HepG2 (cell line): Measurements from ENCODE around the gene NEIL1. TPM values are rescaled to one million over a fixed set of nuclear protein-coding genes. Genes with fewer than 3 reads are reported as not detected.

ENCODE experiments used
- DR1 ChIP-seq: sonication (generic); formaldehyde crosslinking; IDR thresholded peaks from 2 replicates; pipeline ENCODE4 v1.8.0; 2021; ENCODE audit warnings: mild to moderate bottlenecking, missing genetic modification reagents, inconsistent platforms
- FOSL2 ChIP-seq: sonication (generic); formaldehyde crosslinking; IDR thresholded peaks from 2 replicates; pipeline ENCODE4 v1.4.0; 2020; ENCODE audit warnings: missing genetic modification reagents
- GABPB1 ChIP-seq: IDR thresholded peaks from 2 replicates; pipeline ENCODE4 v1.6.1; 2016; ENCODE audit warnings: mild to moderate bottlenecking, missing genetic modification reagents, moderate library complexity, missing compliant biosample characterization
- KDM6A ChIP-seq: IDR thresholded peaks from 2 replicates; pipeline ENCODE4 v1.6.1; 2016; ENCODE audit warnings: low read depth
- KLF13 ChIP-seq: sonication (generic); formaldehyde crosslinking; IDR thresholded peaks from 2 replicates; pipeline ENCODE4 v1.4.0; 2020; ENCODE audit warnings: mild to moderate bottlenecking, missing genetic modification reagents
- KLF15 ChIP-seq: sonication (generic); formaldehyde crosslinking; IDR thresholded peaks from 2 replicates; pipeline ENCODE4 v1.8.1; 2023; ENCODE audit warnings: borderline replicate concordance, mild to moderate bottlenecking, inconsistent platforms, missing genetic modification reagents, mixed read lengths
- RCOR2 ChIP-seq: IDR thresholded peaks from 2 replicates; pipeline ENCODE4 v1.6.1; 2016; ENCODE audit warnings: missing biosample characterization, missing genetic modification reagents
- SRF ChIP-seq: IDR thresholded peaks from 2 replicates; pipeline ENCODE4 v1.6.1; 2011; ENCODE audit warnings: mild to moderate bottlenecking, low read depth, low read length, moderate library complexity
- TMF1 ChIP-seq: sonication (generic); formaldehyde crosslinking; IDR thresholded peaks from 2 replicates; pipeline ENCODE4 v1.8.1; 2022; ENCODE audit warnings: low read depth, missing genetic modification reagents
- ZFP36 ChIP-seq: fragments of 150-350 bp; IDR thresholded peaks from 2 replicates; pipeline ENCODE4 v1.6.1; 2018; ENCODE audit warnings: borderline replicate concordance, low read length, low read depth; ENCODE audit not compliant: partially characterized antibody
- ZNF101 ChIP-seq: sonication (generic); formaldehyde crosslinking; IDR thresholded peaks from 2 replicates; pipeline ENCODE4 v1.4.0; 2020; ENCODE audit warnings: mild to moderate bottlenecking, low read depth, missing genetic modification reagents, borderline replicate concordance
- ZNF292 ChIP-seq: sonication (generic); formaldehyde crosslinking; IDR thresholded peaks from 2 replicates; pipeline ENCODE4 v1.8.1; 2022; ENCODE audit warnings: mild to moderate bottlenecking, low read depth, missing genetic modification reagents, borderline replicate concordance
- ZNF296 ChIP-seq: sonication (generic); formaldehyde crosslinking; conservative IDR thresholded peaks from 2 replicates; pipeline ENCODE4 v1.5.0; 2020; ENCODE audit warnings: mild to moderate bottlenecking, missing genetic modification reagents
- ZNF556 ChIP-seq: sonication (generic); formaldehyde crosslinking; IDR thresholded peaks from 2 replicates; pipeline ENCODE4 v1.4.0; 2020; ENCODE audit warnings: mild to moderate bottlenecking, missing genetic modification reagents, borderline replicate concordance
- ZNF567 ChIP-seq: sonication (generic); formaldehyde crosslinking; IDR thresholded peaks from 2 replicates; pipeline ENCODE4 v1.8.1; 2023; ENCODE audit warnings: mild to moderate bottlenecking, missing genetic modification reagents, borderline replicate concordance
- ZNF713 ChIP-seq: sonication (generic); formaldehyde crosslinking; IDR thresholded peaks from 2 replicates; pipeline ENCODE4 v1.4.0; 2020; ENCODE audit warnings: mild to moderate bottlenecking, missing genetic modification reagents
- ZSCAN20 ChIP-seq: sonication (generic); formaldehyde crosslinking; IDR thresholded peaks from 2 replicates; pipeline ENCODE4 v1.4.0; 2020; ENCODE audit warnings: missing genetic modification reagents, mild to moderate bottlenecking, borderline replicate concordance
- polyA plus RNA-seq, 8 experiments: library from polyadenylated mRNA; depleted of rRNA in 3 of 8; stranded (reverse) in 7 of 8; unstranded in 1 of 8; fragments of >200 nt; fragmentation: Illumina TruSeq in 4 of 8; extraction: Trizol in 4 of 8; gene quantifications; 2 replicates each; pipeline versions ENCODE4 v1.2.1 to v1.2.3, GENCODE V29; 2011 to 2016; ENCODE audit warnings: low read depth in 4 of 8, missing spikeins in 1 of 8, mixed read lengths in 1 of 8; ENCODE audit not compliant: insufficient read depth in 1 of 8
- total RNA-seq, 5 experiments: library from RNA; depleted of rRNA; stranded (reverse); fragments of >200 nt; fragmentation: Illumina TruSeq; extraction: Trizol; gene quantifications; 2 replicates each; pipeline ENCODE4 v1.2.3, GENCODE V29; 2016; ENCODE audit warnings: low read depth in 1 of 5
- TF ChIP-seq, protein P1 (sequence below): sonication (generic); formaldehyde crosslinking; IDR thresholded peaks from 2 replicates; pipeline ENCODE4 v1.4.0; 2020; ENCODE audit warnings: missing genetic modification reagents, borderline replicate concordance
- TF ChIP-seq, protein P2 (sequence below): sonication (generic); formaldehyde crosslinking; IDR thresholded peaks from 2 replicates; pipeline ENCODE4 v1.5.0; 2020; ENCODE audit warnings: missing genetic modification reagents
- TF ChIP-seq, protein P3 (sequence below): sonication (generic); formaldehyde crosslinking; IDR thresholded peaks from 2 replicates; pipeline ENCODE4 v1.5.0; 2020; ENCODE audit warnings: missing genetic modification reagents
- TF ChIP-seq, protein P4 (sequence below): fragments of 450-650 bp; IDR thresholded peaks from 2 replicates; pipeline ENCODE4 v1.6.1; 2017; ENCODE audit warnings: mild to moderate bottlenecking

NEIL1 gene
- total and polyA plus RNA-seq, 2 of the 13 experiments (the other 11 are each of a cell fraction or from before 2014, with no cell fraction given), result 10.4 to 15.5 TPM

DNA sequence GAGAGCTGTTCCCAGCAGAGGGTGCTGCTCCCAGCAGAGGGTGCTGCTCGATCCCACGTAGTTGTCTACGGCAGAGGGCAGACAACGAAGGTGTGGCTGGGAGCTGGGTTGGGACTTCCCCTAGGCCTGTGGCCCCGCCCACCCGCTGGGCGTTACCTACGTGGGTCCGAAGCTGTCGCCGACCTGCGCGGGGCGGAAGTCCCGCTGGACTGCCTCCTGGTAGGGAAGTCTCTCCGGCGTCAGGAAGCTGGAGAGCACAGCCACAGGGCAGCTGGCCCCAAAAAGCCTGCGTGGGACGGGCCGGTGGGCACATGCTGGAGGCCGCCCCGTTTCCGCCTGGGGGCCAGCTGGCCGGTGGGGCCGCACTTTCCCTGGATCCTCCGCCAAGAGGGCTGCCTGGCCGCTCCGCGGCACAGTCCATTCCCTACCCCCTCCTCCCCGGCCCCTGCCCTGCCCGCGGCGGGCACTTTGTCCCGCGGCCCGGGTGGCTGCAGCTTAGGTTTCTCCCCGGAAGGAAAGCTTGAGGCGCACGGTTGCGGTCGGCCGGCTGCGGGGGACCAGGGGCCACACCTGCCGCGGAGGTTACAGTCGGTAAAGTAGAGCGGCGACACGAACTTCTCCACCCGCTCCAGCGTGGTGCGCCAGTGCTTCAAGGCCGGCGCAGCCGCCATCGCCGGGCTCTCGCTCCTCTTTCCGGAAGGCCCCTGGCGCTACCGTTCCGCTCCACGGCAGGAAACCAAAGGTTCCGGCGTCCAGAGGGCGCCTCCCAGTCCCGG is 21.3 kb downstream of the NEIL1 start, which contains the start of gene MAN2C1 (continued):
- TF ChIP-seq ZSCAN20 (no peak), ZNF292 (CRISPR knock-in tag) (no peak), ZNF556 (CRISPR knock-in tag) (no peak), ZFP36 (peak; percentile 2), KLF13 (CRISPR knock-in tag) (no peak), GABPB1 (CRISPR knock-in tag) (peak; percentile 97), DR1 (CRISPR knock-in tag) (peak; percentile 39; the same call in 1 of the 2 replicates), ZNF296 (no peak), ZNF101 (CRISPR knock-in tag) (no peak), ZNF567 (CRISPR knock-in tag) (no peak; the same call in 1 of the 2 replicates), KDM6A (CRISPR knock-in tag) (no peak; the same call in 1 of the 2 replicates), SRF (peak; percentile 75), TMF1 (CRISPR knock-in tag) (peak; percentile 63), RCOR2 (no peak), KLF15 (no peak; the same call in 1 of the 2 replicates), ZNF713 (CRISPR knock-in tag) (peak; percentile 93; the same call in 1 of the 2 replicates), FOSL2 (CRISPR knock-in tag) (peak; percentile 60)
- TF ChIP-seq, protein P1, sequence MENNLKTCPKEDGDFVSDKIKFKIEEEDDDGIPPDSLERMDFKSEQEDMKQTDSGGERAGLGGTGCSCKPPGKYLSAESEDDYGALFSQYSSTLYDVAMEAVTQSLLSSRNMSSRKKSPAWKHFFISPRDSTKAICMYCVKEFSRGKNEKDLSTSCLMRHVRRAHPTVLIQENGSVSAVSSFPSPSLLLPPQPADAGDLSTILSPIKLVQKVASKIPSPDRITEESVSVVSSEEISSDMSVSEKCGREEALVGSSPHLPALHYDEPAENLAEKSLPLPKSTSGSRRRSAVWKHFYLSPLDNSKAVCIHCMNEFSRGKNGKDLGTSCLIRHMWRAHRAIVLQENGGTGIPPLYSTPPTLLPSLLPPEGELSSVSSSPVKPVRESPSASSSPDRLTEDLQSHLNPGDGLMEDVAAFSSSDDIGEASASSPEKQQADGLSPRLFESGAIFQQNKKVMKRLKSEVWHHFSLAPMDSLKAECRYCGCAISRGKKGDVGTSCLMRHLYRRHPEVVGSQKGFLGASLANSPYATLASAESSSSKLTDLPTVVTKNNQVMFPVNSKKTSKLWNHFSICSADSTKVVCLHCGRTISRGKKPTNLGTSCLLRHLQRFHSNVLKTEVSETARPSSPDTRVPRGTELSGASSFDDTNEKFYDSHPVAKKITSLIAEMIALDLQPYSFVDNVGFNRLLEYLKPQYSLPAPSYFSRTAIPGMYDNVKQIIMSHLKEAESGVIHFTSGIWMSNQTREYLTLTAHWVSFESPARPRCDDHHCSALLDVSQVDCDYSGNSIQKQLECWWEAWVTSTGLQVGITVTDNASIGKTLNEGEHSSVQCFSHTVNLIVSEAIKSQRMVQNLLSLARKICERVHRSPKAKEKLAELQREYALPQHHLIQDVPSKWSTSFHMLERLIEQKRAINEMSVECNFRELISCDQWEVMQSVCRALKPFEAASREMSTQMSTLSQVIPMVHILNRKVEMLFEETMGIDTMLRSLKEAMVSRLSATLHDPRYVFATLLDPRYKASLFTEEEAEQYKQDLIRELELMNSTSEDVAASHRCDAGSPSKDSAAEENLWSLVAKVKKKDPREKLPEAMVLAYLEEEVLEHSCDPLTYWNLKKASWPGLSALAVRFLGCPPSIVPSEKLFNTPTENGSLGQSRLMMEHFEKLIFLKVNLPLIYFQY (CRISPR knock-in tag), result no peak
- TF ChIP-seq, protein P2, sequence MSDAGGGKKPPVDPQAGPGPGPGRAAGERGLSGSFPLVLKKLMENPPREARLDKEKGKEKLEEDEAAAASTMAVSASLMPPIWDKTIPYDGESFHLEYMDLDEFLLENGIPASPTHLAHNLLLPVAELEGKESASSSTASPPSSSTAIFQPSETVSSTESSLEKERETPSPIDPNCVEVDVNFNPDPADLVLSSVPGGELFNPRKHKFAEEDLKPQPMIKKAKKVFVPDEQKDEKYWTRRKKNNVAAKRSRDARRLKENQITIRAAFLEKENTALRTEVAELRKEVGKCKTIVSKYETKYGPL (CRISPR knock-in tag), result no peak
- TF ChIP-seq, protein P3, sequence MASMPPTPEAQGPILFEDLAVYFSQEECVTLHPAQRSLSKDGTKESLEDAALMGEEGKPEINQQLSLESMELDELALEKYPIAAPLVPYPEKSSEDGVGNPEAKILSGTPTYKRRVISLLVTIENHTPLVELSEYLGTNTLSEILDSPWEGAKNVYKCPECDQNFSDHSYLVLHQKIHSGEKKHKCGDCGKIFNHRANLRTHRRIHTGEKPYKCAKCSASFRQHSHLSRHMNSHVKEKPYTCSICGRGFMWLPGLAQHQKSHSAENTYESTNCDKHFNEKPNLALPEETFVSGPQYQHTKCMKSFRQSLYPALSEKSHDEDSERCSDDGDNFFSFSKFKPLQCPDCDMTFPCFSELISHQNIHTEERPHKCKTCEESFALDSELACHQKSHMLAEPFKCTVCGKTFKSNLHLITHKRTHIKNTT, result no peak
- TF ChIP-seq, protein P4, sequence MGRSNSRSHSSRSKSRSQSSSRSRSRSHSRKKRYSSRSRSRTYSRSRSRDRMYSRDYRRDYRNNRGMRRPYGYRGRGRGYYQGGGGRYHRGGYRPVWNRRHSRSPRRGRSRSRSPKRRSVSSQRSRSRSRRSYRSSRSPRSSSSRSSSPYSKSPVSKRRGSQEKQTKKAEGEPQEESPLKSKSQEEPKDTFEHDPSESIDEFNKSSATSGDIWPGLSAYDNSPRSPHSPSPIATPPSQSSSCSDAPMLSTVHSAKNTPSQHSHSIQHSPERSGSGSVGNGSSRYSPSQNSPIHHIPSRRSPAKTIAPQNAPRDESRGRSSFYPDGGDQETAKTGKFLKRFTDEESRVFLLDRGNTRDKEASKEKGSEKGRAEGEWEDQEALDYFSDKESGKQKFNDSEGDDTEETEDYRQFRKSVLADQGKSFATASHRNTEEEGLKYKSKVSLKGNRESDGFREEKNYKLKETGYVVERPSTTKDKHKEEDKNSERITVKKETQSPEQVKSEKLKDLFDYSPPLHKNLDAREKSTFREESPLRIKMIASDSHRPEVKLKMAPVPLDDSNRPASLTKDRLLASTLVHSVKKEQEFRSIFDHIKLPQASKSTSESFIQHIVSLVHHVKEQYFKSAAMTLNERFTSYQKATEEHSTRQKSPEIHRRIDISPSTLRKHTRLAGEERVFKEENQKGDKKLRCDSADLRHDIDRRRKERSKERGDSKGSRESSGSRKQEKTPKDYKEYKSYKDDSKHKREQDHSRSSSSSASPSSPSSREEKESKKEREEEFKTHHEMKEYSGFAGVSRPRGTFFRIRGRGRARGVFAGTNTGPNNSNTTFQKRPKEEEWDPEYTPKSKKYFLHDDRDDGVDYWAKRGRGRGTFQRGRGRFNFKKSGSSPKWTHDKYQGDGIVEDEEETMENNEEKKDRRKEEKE, result no peak
